ENCODE measurements around the gene DEDD2.

Gene DEDD2

GRCh38 chr19:42198676-42199439 lies 18.6 kb downstream of the DEDD2 start:
- peak in 1 of 2 donors; percentile 43 for DNase-seq (ENCODE audit: low read depth in 2 of 2)

- DNase-seq (ENCODE audit: low read depth in 2 of 2), result no peak
These were observed 20.1 kb downstream of the DEDD2 start for GRCh38 chr19:42197375-42197817.

GRCh38 chr19:42196011-42197001 lies 21.2 kb downstream of the DEDD2 start:
- DNase-seq (ENCODE audit: low read depth in 2 of 2), result no peak

- no peak for DNase-seq (ENCODE audit: low read depth in 2 of 2)
These were observed 23.8 kb downstream of the DEDD2 start for GRCh38 chr19:42193706-42194105.

- DNase-seq (ENCODE audit: low read depth in 2 of 2), result no peak
These were observed 24.2 kb downstream of the DEDD2 start for GRCh38 chr19:42193294-42193693.

- DNase-seq (ENCODE audit: low read depth in 2 of 2), result no peak
These were observed 25.6 kb downstream of the DEDD2 start for GRCh38 chr19:42191855-42192254.

- no peak for DNase-seq (ENCODE audit: low read depth in 2 of 2)
These were observed 26.1 kb downstream of the DEDD2 start for GRCh38 chr19:42191330-42191729.

GRCh38 chr19:42189133-42189532 lies 28.3 kb downstream of the DEDD2 start:
- no peak for DNase-seq (ENCODE audit: low read depth in 2 of 2)

GRCh38 chr19:42188665-42189064 lies 28.8 kb downstream of the DEDD2 start:
- DNase-seq (ENCODE audit: low read depth in 2 of 2), result no peak

- DNase-seq (ENCODE audit: low read depth in 2 of 2), result no peak
These were observed 32.2 kb downstream of the DEDD2 start for GRCh38 chr19:42185277-42185676.

GRCh38 chr19:42184401-42184861 lies 33.0 kb downstream of the DEDD2 start:
- DNase-seq (ENCODE audit: low read depth in 2 of 2), result peak in 1 of 2 donors; percentile 54

- no peak for DNase-seq (ENCODE audit: low read depth in 2 of 2)
These were observed 38.4 kb downstream of the DEDD2 start for GRCh38 chr19:42178791-42179674.

GRCh38 chr19:42177686-42178019 lies 39.8 kb downstream of the DEDD2 start:
- no peak for DNase-seq (ENCODE audit: low read depth in 2 of 2)

GRCh38 chr19:42176990-42177685 lies 40.3 kb downstream of the DEDD2 start:
- peak; percentile 34 to 55 for DNase-seq (ENCODE audit: low read depth in 2 of 2)

GRCh38 chr19:42176649-42176989 lies 40.9 kb downstream of the DEDD2 start:
- DNase-seq (ENCODE audit: low read depth in 2 of 2), result no peak

GRCh38 chr19:42175952-42176648 lies 41.4 kb downstream of the DEDD2 start:
- no peak for DNase-seq (ENCODE audit: low read depth in 2 of 2)

GRCh38 chr19:42174958-42175734 lies 42.3 kb downstream of the DEDD2 start:
- no peak for DNase-seq (ENCODE audit: low read depth in 2 of 2)

- DNase-seq (ENCODE audit: low read depth in 2 of 2), result no peak
These were observed 43.3 kb downstream of the DEDD2 start for GRCh38 chr19:42174188-42174587.

- no peak for DNase-seq (ENCODE audit: low read depth in 2 of 2)
These were observed 43.8 kb downstream of the DEDD2 start for GRCh38 chr19:42173695-42174094.

GRCh38 chr19:42172261-42172660 lies 45.2 kb downstream of the DEDD2 start:
- no peak for DNase-seq (ENCODE audit: low read depth in 2 of 2)
